Osteoblast (primary cell): Measurements from ENCODE around the gene SS18L1. TPM values are rescaled to one million over a fixed set of nuclear protein-coding genes. Genes with fewer than 3 reads are reported as not detected.

Source experiments
- DNase-seq: peaks from one replicate; pipeline ENCODE4 v3.0.0; 2011; ENCODE audit warnings: low spot score, mixed read lengths; ENCODE audit not compliant: insufficient read length; ENCODE audit errors: missing footprints
- H2AFZ ChIP-seq: 2 replicates; pipeline ENCODE4 v1.6.0; 2011; ENCODE audit warnings: mild to moderate bottlenecking, low read length
- H3K27ac ChIP-seq: 2 replicates; pipeline ENCODE4 v1.5.1; 2011; ENCODE audit warnings: mild to moderate bottlenecking, low read depth, low read length, moderate library complexity
- H3K27me3 ChIP-seq: 2 replicates; pipeline ENCODE4 v1.6.0; 2012; ENCODE audit warnings: mild to moderate bottlenecking, control low read depth, inconsistent platforms, low read length, moderate library complexity; ENCODE audit not compliant: insufficient read depth
- H3K36me3 ChIP-seq: 2 replicates; pipeline ENCODE4 v1.5.1; 2011; ENCODE audit warnings: mild to moderate bottlenecking, low read length, control low read depth, moderate library complexity; ENCODE audit not compliant: insufficient read depth
- H3K4me1 ChIP-seq: 2 replicates; pipeline ENCODE4 v1.5.1; 2011; ENCODE audit warnings: mild to moderate bottlenecking, low read length, control low read depth, moderate library complexity; ENCODE audit not compliant: insufficient read depth
- H3K4me2 ChIP-seq: 2 replicates; pipeline ENCODE4 v1.6.0; 2011; ENCODE audit warnings: mild to moderate bottlenecking, low read length; ENCODE audit not compliant: insufficient read depth
- H3K4me3 ChIP-seq: fragments of 200-600 bp; sonication (generic); 3 replicates; pipeline ENCODE4 v1.5.1; 2012; ENCODE audit warnings: mild to moderate bottlenecking, low read length, inconsistent platforms; ENCODE audit not compliant: insufficient read depth
- H3K79me2 ChIP-seq: 2 replicates; pipeline ENCODE4 v1.6.0; 2012; ENCODE audit warnings: mild to moderate bottlenecking, low read length, control low read depth, inconsistent platforms; ENCODE audit not compliant: insufficient read depth
- H3K9me3 ChIP-seq: 2 replicates; pipeline ENCODE4 v1.5.1; 2011; ENCODE audit warnings: low read depth, low read length, control low read depth
- H4K20me1 ChIP-seq: 2 replicates; pipeline ENCODE4 v1.6.0; 2012; ENCODE audit warnings: mild to moderate bottlenecking, low read length, control low read depth; ENCODE audit not compliant: insufficient read depth
- CTCF ChIP-seq: IDR thresholded peaks from 2 replicates; pipeline ENCODE4 v1.5.1; 2011; ENCODE audit warnings: mild to moderate bottlenecking, low read depth, low read length, moderate library complexity; ENCODE audit errors: extremely low read depth
- total RNA-seq: library from RNA; depleted of rRNA; stranded (reverse); fragments of >200 nt; gene quantifications from 2 replicates; pipeline ENCODE4 v1.2.3, GENCODE V29; 2012

SS18L1 gene
- total RNA-seq, 1 donor, result 12.7 TPM

GRCh38 chr20:62117658-62118057 lies 25.9 kb upstream of the SS18L1 start:
- H3K9me3 ChIP-seq, result peaks cover 2% of the 10 kb centered on the region
- peaks cover 3% of the 10 kb centered on the region for H3K4me1 ChIP-seq
- H3K4me3 ChIP-seq, result no peak overlapping the region
- no peak overlapping the region for H3K27ac ChIP-seq
- no peak overlapping the region for H3K4me2 ChIP-seq
- TF ChIP-seq CTCF, result no peak
- H3K27me3 ChIP-seq, result peaks cover 39% of the 10 kb centered on the region
- H2AFZ ChIP-seq, result no peak overlapping the region
- H3K36me3 ChIP-seq, result no peaks in the 10 kb centered on the region
- peak; percentile 66 for DNase-seq
- no peaks in the 10 kb centered on the region for H4K20me1 ChIP-seq
- peaks cover 2% of the 10 kb centered on the region for H3K79me2 ChIP-seq

GRCh38 chr20:62118113-62119043 lies 25.2 kb upstream of the SS18L1 start:
- Histone ChIP-seq H3K4me3 (no peak overlapping the region), H3K9me3 (no peaks in the 10 kb centered on the region), H3K27ac (no peak overlapping the region), H4K20me1 (peaks cover 3% of the 10 kb centered on the region), H3K27me3 (peaks cover 39% of the 10 kb centered on the region), H3K4me2 (no peak overlapping the region), H3K4me1 (peaks cover 5% of the 10 kb centered on the region), H2AFZ (no peak overlapping the region), H3K79me2 (peaks cover 8% of the 10 kb centered on the region), H3K36me3 (no peaks in the 10 kb centered on the region)
- DNase-seq, result peak; percentile 68
- no peak for TF ChIP-seq CTCF

- no peak for TF ChIP-seq CTCF
- H3K9me3 ChIP-seq, result no peaks in the 10 kb centered on the region
- peaks cover 15% of the 10 kb centered on the region for H3K79me2 ChIP-seq
- DNase-seq, result peak; percentile 44
- H3K4me2 ChIP-seq, result no peak overlapping the region
- no peaks in the 10 kb centered on the region for H3K36me3 ChIP-seq
- no peak overlapping the region for H3K27ac ChIP-seq
- H3K4me3 ChIP-seq, result no peak overlapping the region
- peaks cover 13% of the 10 kb centered on the region for H3K4me1 ChIP-seq
- H4K20me1 ChIP-seq, result peaks cover 11% of the 10 kb centered on the region
- H2AFZ ChIP-seq, result no peak overlapping the region
- peaks cover 39% of the 10 kb centered on the region for H3K27me3 ChIP-seq
Observed at GRCh38 chr20:62119115-62119514, 24.5 kb upstream of the SS18L1 start.

GRCh38 chr20:62119591-62120364 lies 23.8 kb upstream of the SS18L1 start:
- no peak overlapping the region for H2AFZ ChIP-seq
- no peaks in the 10 kb centered on the region for H3K36me3 ChIP-seq
- no peak overlapping the region for H3K27ac ChIP-seq
- peaks cover 22% of the 10 kb centered on the region for H3K79me2 ChIP-seq
- H3K4me1 ChIP-seq, result peaks cover 15% of the 10 kb centered on the region
- no peak overlapping the region for H3K4me3 ChIP-seq
- H3K4me2 ChIP-seq, result no peak overlapping the region
- H4K20me1 ChIP-seq, result peaks cover 17% of the 10 kb centered on the region
- H3K27me3 ChIP-seq, result peaks cover 39% of the 10 kb centered on the region
- no peak for TF ChIP-seq CTCF
- DNase-seq, result peak; percentile 41
- no peaks in the 10 kb centered on the region for H3K9me3 ChIP-seq
